HG02870 (cell line): ENCODE data around the gene IQCF2.
"Not testable (repeated sequence)": the region's sequence is repeated elsewhere in the genome, so short reads cannot be mapped to it uniquely, and the experiment has no call there.

Source experiments
- ATAC-seq: cut with Tn5 transposase; IDR thresholded peaks from one replicate; pipeline ENCODE4 v1.9.1; 2021; ENCODE audit warnings: mild to moderate bottlenecking, moderate library complexity; ENCODE audit not compliant: unreplicated experiment

Gene IQCF2

DNA sequence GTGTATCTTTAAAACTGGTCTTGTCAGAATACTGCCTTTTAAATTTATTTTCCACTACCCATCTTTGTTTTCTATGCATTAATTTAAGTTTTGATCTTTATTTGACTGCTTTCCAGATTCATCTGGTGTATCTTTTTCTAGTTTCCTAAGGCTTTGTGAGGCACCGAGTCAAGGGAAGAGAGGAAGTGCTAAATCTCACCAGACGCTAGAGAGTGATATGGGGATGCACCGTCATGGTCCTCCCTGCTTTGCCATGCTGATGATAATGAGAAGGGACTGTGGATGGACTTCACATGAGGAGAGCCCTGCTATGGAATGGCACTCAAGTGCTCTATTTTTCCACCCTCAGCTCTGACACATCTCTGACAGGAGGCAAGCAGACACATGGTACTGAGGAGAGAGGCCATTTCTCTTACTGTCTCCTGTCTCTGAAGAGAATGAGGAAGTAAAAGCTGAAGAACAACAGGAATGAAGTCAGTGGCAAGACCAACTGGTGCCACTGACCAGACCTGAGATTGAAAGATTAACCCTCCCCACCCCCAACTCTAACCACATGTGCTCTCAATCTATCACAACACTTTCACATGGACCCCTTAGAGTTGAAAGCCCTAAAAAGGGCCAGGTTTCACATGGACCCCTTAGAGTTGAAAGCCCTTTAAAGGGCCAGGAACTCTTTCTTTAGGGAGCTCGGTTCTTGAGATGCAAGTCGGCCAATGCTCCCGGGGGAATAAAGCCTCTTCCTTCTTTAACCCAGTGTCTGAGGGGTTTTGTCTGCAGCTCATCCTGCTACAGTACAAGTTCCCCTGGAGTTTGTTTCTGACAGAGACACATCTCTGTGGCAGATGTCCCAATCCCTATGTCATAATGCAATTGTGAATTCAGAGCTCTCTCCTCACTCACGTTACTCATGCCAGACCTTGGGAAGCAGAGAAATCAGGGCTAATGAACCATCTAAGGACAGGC is at the start of gene IQCF2:
Gene IQCF2, plus strand, starts transcription at position 913 of the 963 bp plus-strand sequence. CDS start 52 bp downstream, outside the sequence.
- no peak for ATAC-seq

- ATAC-seq: no peak
Measured at GRCh38 chr3:51813539-51813938, 47.9 kb upstream of the IQCF2 start.

GRCh38 chr3:51814034-51814433 is 47.4 kb upstream of the IQCF2 start:
- no peak for ATAC-seq

DNA sequence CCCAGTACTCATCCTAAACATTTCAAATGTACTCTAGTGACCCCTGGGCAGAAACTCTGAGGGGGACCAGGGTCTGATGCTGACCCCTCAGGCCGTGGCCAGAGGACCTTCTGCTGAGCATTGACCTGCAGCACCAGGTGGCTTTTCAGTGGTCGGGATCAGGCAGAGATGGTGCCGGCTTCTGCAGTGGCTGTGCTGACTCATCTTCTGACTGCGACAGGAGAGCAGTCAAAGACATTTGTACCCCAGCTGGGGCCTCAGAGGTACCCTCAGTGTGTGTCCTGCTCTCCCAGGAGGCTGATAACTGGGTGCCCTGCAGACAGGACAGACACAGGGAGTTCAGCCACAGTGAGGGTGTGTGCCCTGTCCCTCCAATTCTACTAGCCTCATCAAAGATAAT is 45.8 kb upstream of the IQCF2 start:
- ATAC-seq: no peak

DNA sequence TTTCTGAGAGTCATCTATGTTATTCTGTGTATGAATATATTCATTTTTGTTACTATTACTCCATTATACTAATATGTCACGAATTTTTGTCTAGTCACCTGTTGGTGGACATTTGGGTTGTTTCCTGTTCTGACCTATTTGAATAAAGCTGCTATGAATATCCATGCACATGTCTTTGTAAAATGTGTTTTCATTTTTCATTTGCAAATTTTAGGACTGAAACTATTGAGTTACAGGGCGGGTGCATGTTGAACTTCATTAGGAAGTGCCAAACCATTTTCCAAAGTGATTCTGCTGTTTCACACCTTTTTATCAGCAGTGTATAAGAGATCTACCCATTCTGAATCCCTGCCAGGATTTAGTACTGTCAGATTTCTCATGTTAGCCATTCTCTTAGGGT is 44.7 kb upstream of the IQCF2 start:
- ATAC-seq: no peak

DNA sequence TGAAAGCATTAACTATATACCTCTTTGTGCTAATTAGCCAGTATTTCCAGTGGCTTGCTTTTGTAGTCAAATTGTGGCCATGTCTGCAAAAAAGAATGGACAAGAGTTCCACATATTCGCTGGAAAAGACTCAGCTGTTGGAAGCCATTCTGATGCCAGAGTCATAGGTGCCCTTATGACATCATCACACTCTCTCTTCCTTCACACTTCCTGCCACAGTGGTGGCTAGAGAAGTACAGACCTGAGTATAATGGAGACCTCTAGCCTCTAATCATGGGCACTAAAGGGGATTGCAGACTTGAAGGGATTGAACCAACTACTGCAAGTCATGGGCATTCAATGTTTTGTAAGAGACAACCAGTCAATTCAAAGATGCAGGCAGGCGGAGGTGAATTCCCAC is 44.0 kb upstream of the IQCF2 start:
- ATAC-seq: no peak

GRCh38 chr3:51819151-51819550 is 42.3 kb upstream of the IQCF2 start:
- no peak for ATAC-seq

- ATAC-seq: no peak
Measured at GRCh38 chr3:51819709-51820406, 41.6 kb upstream of the IQCF2 start.

DNA sequence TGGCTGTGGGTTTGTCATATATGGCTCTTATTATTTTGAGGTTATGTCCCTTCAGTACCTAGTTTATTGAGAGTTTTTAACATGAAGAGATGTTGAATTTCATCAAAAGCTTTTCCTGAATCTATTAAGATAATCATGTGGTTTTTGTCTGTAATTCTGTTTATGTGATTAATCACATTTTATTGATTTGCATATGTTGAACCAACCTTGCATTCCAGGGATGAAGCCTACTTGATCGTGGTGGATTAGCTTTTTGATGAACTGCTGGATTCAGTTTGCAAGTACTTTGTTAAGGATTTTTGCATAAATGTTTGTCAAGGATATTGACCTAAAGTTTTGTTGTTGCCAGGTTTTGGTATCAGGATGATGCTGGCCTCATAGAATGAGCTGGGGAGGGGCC is 33.1 kb upstream of the IQCF2 start:
- no peak for ATAC-seq

GRCh38 chr3:51830345-51830744 is 31.1 kb upstream of the IQCF2 start:
- ATAC-seq: no peak

- ATAC-seq: no peak
Measured at GRCh38 chr3:51830836-51831385, 30.5 kb upstream of the IQCF2 start.

DNA sequence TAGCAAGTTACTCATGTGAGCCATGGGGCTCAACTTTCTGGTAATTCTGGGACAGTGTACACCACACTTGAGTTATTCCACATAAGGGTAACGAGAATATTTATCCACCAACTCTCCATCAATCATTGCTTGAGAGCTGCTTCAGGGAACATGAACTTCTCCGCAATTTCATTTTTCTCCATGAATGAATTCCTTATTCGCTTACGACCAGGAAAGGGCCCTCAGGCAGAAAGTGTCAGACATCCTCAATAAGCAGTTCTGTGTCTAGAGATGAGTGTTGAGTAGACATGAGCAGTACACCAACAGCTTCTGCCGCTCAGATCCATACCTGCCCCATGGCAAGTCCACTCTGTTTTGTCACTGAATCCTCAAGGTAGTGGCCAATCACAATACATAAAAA is 24.8 kb upstream of the IQCF2 start:
- no peak for ATAC-seq

- no peak for ATAC-seq
Measured at GRCh38 chr3:51845129-51845528, 16.3 kb upstream of the IQCF2 start.

DNA sequence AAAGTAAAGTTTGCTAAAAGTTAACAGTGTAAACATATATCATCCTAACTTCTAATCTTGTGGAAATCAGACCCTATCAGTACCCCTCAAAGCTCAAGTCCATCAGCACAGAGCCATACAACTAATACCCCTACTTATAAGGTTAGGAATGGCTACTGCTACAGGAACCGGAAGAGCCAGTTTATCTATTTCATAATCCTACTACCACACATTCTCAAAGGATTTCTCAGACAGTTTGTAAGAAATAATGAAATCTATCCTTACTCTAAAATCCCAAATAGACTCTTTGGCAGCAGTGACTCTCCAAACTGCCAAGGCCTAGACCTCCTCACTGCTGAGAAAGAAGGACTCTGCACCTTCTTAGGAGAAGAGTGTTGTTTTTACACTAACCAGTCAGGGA is 6.0 kb upstream of the IQCF2 start:
- not testable (repeated sequence) for ATAC-seq

- ATAC-seq: no peak
Measured at GRCh38 chr3:51862886-51863285, 1.5 kb downstream of the IQCF2 start.

DNA sequence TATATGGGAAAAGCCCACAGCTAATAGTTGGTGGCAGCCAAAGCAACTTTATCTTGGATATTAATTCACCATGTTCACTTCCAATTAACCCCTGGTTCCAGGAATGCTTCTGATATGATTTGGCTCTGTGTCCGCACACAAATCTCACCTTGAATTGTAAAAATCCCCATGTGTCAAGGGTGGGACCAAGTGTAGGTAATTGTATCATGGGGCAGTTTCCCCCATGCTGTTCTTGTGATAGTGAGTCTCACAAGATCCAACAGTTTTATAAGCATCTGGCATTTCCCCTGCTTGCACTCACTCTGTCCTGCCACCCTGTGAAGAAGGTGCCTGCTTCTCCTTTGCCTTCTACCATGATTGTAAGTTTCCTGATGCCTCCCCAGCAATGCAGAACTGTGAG is 7.5 kb downstream of the IQCF2 start:
- ATAC-seq: not testable (repeated sequence)

DNA sequence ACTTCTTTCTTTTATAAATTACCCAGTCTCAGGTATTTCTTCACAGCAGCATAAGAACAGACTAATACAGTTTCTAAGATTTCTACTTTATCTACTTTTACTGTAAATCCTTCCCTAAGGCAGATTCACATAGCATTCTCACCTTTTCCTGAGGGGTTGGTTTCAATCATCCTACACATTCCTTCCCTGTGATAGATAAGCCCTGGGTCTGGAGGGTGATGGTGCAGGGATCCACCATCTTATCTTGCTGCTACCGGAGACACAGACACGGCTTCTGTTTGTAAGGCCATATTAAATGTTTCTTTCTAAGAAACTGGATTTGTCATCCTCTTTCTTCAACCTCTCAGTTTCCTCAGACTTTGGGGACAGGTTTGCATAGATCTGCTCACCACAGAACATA is 7.9 kb downstream of the IQCF2 start:
- ATAC-seq: no peak

GRCh38 chr3:51873253-51873766 is 11.9 kb downstream of the IQCF2 start:
- no peak for ATAC-seq

GRCh38 chr3:51873876-51874275 is 12.5 kb downstream of the IQCF2 start:
- no peak for ATAC-seq

- no peak for ATAC-seq
Measured at GRCh38 chr3:51874411-51874810, 13.0 kb downstream of the IQCF2 start.

DNA sequence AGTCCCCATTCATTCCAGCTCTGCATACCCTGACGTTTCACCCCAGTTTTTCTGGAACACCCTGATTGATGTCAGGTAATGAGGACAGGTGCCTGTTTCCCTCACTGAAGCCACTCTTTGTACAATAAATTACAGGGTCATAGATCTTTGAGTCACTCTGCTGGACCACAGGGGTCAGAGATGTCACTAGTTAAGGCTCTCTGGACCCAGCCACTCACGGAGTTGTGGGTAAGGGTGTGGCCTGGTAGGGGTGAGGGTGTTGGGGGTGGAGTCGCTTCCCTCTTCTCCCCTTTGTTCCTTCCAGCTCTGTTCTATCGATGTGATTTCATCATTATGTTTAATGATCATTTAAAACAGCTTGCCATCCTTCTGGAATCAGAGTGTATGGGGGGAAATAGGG is 13.5 kb downstream of the IQCF2 start:
- no peak for ATAC-seq

DNA sequence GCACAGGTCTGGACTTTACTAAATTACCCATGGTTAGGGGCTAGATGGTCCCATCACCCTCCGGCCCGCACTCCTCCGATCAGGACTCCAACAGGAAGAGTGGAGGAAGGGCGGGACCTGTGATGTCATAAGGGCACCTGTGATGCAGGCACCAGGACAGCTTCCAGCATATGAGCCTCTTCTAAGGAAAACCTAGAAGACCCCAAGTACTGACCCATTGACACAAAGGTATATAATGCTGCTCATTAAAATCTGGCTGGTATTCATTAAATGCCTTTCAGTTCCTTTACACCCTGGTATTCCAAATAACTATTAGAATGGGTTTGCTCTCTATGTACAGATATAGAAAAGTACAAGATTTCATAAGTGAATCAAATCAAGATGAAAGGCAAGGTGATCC is 14.1 kb downstream of the IQCF2 start, which contains the start of gene IQCF5:
Gene IQCF5, minus strand, starts transcription at position 101 of the 400 bp plus-strand sequence. Its CDS starts 70 bp downstream, at position 31.
- no peak for ATAC-seq
